OCI-LY3 (cell line): ENCODE data around the gene CLRN2.

ENCODE experiments used
- H2AFZ ChIP-seq: fragments of 200-600, 300-600 bp; shearing (Covaris generic); 2 replicates; pipeline ENCODE4 v1.6.0; 2014; ENCODE audit warnings: antibody characterized with exemption, low read depth, low read length
- H3K27ac ChIP-seq: fragments of 200-600, 300-600 bp; sonication (generic); 2 replicates; pipeline ENCODE4 v1.5.1; 2014; ENCODE audit warnings: mild to moderate bottlenecking, low read length, moderate library complexity, mixed read lengths
- H3K27me3 ChIP-seq: fragments of 200-600, 300-600 bp; sonication (generic); 2 replicates; pipeline ENCODE4 v1.6.1; 2014; ENCODE audit warnings: low read depth, low read length, mixed read lengths
- H3K36me3 ChIP-seq: fragments of 200-600, 300-600 bp; sonication (generic); replicated peaks from 2 replicates; pipeline ENCODE3; 2014; ENCODE audit warnings: low read depth, low read length, mixed read lengths
- H3K4me1 ChIP-seq: fragments of 300-600, 200-600 bp; sonication (generic); 2 replicates; pipeline ENCODE4 v1.6.1; 2014; ENCODE audit warnings: low read length, mixed read lengths
- H3K4me2 ChIP-seq: fragments of 200-600, 300-600 bp; sonication (generic); 2 replicates; pipeline ENCODE4 v1.6.1; 2014; ENCODE audit warnings: low read length, mixed read lengths
- H3K4me3 ChIP-seq: fragments of 300-600, 200-600 bp; sonication (generic); 2 replicates; pipeline ENCODE4 v1.5.1; 2014; ENCODE audit warnings: antibody characterized with exemption, mild to moderate bottlenecking, low read length, moderate library complexity
- H3K79me2 ChIP-seq: fragments of 300-600, 200-600 bp; shearing (Covaris generic); 2 replicates; pipeline ENCODE4 v1.6.1; 2014; ENCODE audit warnings: mild to moderate bottlenecking, low read length, mixed read lengths
- H3K9ac ChIP-seq: fragments of 300-600, 200-600 bp; shearing (Covaris generic); 2 replicates; pipeline ENCODE4 v1.6.0; 2014; ENCODE audit warnings: mild to moderate bottlenecking, low read length, moderate library complexity
- H3K9me3 ChIP-seq: fragments of 200-600, 300-600 bp; shearing (Covaris generic); 2 replicates; pipeline ENCODE4 v1.6.1; 2014; ENCODE audit warnings: low read length, mixed read lengths; ENCODE audit not compliant: insufficient read depth
- H4K20me1 ChIP-seq: fragments of 200-600, 300-600 bp; sonication (generic); 2 replicates; pipeline ENCODE4 v1.6.1; 2016; ENCODE audit warnings: low read length, mixed read lengths; ENCODE audit not compliant: insufficient read depth
- EZH2phosphoT487 ChIP-seq: fragments of 200-600 bp; shearing (Covaris generic); IDR thresholded peaks from 2 replicates; pipeline ENCODE4 v1.6.1; 2018; ENCODE audit warnings: antibody characterized with exemption, mixed run types, low read depth
- TF ChIP-seq, protein P1 (sequence below): fragments of 200-600, 300-600 bp; sonication (generic); IDR thresholded peaks from 2 replicates; pipeline ENCODE4 v1.5.1; 2014; ENCODE audit warnings: antibody characterized with exemption, low read length, low read depth

Gene CLRN2

DNA sequence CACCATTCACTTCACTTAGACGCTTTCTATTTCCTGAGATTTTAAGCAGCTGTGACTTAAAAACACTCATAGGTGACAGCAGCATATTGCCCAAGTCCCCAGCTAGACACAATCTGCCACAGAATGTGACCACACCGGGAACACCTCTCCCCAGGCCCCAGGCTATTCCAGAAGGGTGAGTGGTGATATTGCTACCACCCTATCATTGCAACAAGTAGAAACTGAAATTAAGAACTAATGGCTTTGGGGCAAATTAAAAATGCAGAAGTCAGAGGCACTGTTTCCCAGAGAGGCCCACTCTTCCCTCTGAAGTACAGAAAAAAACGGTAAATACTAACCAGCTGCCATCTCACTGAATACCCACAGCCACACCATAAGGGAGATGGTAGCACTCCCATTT is 38.1 kb upstream of the CLRN2 start:
- TF ChIP-seq EZH2phosphoT487: no peak
- TF ChIP-seq, protein P1, sequence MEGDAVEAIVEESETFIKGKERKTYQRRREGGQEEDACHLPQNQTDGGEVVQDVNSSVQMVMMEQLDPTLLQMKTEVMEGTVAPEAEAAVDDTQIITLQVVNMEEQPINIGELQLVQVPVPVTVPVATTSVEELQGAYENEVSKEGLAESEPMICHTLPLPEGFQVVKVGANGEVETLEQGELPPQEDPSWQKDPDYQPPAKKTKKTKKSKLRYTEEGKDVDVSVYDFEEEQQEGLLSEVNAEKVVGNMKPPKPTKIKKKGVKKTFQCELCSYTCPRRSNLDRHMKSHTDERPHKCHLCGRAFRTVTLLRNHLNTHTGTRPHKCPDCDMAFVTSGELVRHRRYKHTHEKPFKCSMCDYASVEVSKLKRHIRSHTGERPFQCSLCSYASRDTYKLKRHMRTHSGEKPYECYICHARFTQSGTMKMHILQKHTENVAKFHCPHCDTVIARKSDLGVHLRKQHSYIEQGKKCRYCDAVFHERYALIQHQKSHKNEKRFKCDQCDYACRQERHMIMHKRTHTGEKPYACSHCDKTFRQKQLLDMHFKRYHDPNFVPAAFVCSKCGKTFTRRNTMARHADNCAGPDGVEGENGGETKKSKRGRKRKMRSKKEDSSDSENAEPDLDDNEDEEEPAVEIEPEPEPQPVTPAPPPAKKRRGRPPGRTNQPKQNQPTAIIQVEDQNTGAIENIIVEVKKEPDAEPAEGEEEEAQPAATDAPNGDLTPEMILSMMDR: no peak
- Histone ChIP-seq H3K9ac (no peak overlapping the region), H3K4me1 (peaks cover 11% of the 10 kb centered on the region), H3K4me2 (peak overlapping the region; percentile 56), H3K9me3 (no peaks in the 10 kb centered on the region), H3K79me2 (no peaks in the 10 kb centered on the region), H2AFZ (0 out of 2 replicates have a peak overlapping the region, but pooled peaks have one; percentile 29), H3K4me3 (peak overlapping the region; percentile 12; the same call in 1 of the 2 replicates), H3K27ac (0 out of 2 replicates have a peak overlapping the region, but pooled peaks have one; percentile 17), H3K36me3 (peaks cover 4% of the 10 kb centered on the region), H4K20me1 (no peaks in the 10 kb centered on the region), H3K27me3 (no peaks in the 10 kb centered on the region)

DNA sequence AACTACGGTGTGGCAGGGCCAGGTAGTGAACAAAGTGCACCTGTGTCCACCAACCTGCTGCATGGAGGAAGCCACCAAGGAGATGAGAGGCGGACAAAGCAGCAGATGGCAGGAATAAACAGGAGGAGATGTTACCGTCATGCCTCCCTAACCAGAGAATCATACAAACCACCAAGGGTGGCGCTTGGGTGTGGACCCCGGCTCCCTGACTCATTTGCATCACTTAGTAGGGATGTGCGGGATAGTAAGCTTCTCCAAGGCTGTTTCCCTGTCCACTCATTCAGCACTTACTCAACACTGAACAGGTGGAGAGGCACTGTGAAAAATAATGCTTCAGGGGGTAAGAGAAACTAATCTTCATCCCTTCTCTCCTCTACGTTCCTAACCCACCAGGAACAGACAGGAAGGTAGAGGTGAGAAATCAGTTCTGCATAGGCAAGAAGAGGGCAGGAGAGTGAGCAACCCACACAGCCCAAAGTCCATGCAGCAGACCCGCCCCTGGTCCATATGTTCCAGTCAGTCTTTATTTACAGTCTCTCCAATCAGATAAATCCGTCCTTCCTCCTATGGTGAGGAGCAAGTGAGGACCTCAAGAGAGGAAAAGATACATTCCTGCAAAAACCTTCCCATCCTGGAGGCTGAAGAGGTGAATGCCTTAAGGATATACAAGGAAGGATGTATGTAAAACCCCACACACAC is 37.0 kb upstream of the CLRN2 start:
- no peaks in the 10 kb centered on the region for H4K20me1 ChIP-seq
- no peak overlapping the region for H3K4me2 ChIP-seq
- H3K9me3 ChIP-seq: no peaks in the 10 kb centered on the region
- no peak overlapping the region for H3K9ac ChIP-seq
- H3K79me2 ChIP-seq: no peaks in the 10 kb centered on the region
- no peak for TF ChIP-seq EZH2phosphoT487
- TF ChIP-seq, protein P1: no peak
- H3K36me3 ChIP-seq: peaks cover 10% of the 10 kb centered on the region
- no peak overlapping the region for H3K4me3 ChIP-seq
- H3K27me3 ChIP-seq: no peaks in the 10 kb centered on the region
- H3K4me1 ChIP-seq: peaks cover 11% of the 10 kb centered on the region
- no peak overlapping the region for H2AFZ ChIP-seq
- no peak overlapping the region for H3K27ac ChIP-seq

DNA sequence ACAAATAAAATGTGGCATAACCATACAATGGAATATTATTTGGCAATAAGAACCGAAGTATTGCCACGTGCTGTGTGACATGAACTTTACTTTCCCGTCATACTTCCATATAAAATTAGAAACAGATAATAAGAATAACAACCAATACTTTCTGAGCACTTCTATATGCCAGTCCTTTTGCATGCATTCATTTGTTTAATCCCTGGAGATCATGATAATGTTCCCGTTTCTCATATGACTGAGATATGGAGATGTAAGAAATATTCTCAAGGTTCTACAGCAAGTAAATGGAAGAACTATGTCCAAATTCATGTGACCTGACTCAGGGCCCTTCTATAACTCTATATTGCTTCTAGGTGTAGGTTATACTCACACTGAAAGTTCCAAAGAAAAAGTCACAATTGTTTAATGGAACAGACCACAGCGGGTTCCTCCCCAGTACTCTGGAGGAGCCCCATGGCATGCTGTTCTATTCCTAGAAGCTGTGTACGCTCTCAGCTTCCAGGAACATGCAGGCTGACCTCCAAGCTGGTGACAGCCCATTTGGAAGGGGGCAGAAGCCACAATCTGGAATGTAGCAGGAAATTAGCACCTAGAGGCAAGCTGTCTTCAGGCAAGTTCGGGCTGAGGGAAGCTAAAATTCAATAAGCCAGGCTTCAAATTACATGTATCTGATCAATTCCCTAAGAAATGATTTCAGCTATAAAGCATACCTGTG is 34.6 kb upstream of the CLRN2 start:
- Histone ChIP-seq H3K36me3 (peaks cover 13% of the 10 kb centered on the region), H3K4me2 (no peak overlapping the region), H3K27ac (no peak overlapping the region), H3K4me1 (peaks cover 11% of the 10 kb centered on the region), H2AFZ (no peak overlapping the region), H3K27me3 (no peaks in the 10 kb centered on the region), H3K9ac (no peak overlapping the region), H3K9me3 (no peaks in the 10 kb centered on the region), H3K79me2 (no peaks in the 10 kb centered on the region), H4K20me1 (no peaks in the 10 kb centered on the region), H3K4me3 (no peak overlapping the region)
- no peak for TF ChIP-seq EZH2phosphoT487
- TF ChIP-seq, protein P1: no peak

DNA sequence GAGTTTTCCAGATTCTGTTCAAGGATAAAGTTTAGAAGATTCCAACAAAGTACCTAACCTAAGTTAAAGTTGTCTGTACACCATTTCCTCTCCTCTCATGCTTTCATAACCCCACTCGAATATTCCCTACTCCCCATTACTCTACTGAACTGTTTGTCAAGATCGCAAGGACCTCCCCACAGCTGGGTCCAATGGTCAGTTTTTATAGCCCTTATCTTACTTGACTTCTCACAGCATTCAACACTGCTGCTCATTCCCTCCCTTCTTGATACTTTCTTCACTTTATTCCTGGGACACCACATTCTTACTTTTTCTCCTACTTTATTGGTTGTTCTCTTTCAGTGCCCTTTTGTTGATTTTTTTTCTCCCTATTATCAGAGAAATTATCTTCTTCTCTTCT is 34.0 kb upstream of the CLRN2 start:
- H3K4me1 ChIP-seq: peaks cover 11% of the 10 kb centered on the region
- H3K27ac ChIP-seq: no peak overlapping the region
- H3K79me2 ChIP-seq: no peaks in the 10 kb centered on the region
- H3K9ac ChIP-seq: no peak overlapping the region
- H3K27me3 ChIP-seq: no peaks in the 10 kb centered on the region
- no peaks in the 10 kb centered on the region for H4K20me1 ChIP-seq
- TF ChIP-seq, protein P1: no peak
- TF ChIP-seq EZH2phosphoT487: no peak
- no peak overlapping the region for H3K4me3 ChIP-seq
- H2AFZ ChIP-seq: no peak overlapping the region
- no peaks in the 10 kb centered on the region for H3K9me3 ChIP-seq
- no peak overlapping the region for H3K4me2 ChIP-seq
- H3K36me3 ChIP-seq: peaks cover 13% of the 10 kb centered on the region
